A673 (cell line): ENCODE data around the gene CATSPER4.

Experiments
- EZH2 ChIP-seq: fragments of 200-600 bp; sonication (generic); IDR thresholded peaks from 2 replicates; pipeline ENCODE4 v1.6.1; 2017; ENCODE audit warnings: borderline replicate concordance, low read depth, mild to moderate bottlenecking, mixed read lengths, antibody characterized with exemption, low read length; ENCODE audit not compliant: poor library complexity, severe bottlenecking
- TF ChIP-seq, protein P1 (sequence below): fragments of 300-800, 200-600 bp; sonication (generic); conservative IDR thresholded peaks from 2 replicates; pipeline ENCODE4 v1.5.1; 2017; ENCODE audit warnings: low read depth, mild to moderate bottlenecking, antibody characterized with exemption, low read length, moderate library complexity, mixed read lengths

DNA sequence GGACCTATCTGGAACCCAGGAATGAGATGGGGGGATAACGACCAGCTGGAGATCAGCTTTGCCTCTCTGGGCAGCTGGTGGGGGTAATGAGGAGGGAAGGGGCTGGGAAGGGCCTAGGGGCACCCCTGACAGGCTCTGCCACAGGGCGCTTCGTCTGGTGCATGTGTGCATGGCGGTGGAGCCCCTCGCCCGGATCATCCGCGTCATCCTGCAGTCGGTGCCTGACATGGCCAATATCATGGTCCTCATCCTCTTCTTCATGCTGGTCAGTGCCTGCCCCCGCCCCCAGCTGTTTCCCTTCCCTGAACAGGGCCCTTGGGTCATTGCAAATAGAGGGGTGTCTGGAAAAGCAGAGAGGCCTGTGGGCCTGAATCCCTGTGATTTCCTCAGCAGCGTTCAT is 7.4 kb downstream of the CATSPER4 start:
- TF ChIP-seq, protein P1, sequence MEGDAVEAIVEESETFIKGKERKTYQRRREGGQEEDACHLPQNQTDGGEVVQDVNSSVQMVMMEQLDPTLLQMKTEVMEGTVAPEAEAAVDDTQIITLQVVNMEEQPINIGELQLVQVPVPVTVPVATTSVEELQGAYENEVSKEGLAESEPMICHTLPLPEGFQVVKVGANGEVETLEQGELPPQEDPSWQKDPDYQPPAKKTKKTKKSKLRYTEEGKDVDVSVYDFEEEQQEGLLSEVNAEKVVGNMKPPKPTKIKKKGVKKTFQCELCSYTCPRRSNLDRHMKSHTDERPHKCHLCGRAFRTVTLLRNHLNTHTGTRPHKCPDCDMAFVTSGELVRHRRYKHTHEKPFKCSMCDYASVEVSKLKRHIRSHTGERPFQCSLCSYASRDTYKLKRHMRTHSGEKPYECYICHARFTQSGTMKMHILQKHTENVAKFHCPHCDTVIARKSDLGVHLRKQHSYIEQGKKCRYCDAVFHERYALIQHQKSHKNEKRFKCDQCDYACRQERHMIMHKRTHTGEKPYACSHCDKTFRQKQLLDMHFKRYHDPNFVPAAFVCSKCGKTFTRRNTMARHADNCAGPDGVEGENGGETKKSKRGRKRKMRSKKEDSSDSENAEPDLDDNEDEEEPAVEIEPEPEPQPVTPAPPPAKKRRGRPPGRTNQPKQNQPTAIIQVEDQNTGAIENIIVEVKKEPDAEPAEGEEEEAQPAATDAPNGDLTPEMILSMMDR: no peak
- no peak for TF ChIP-seq EZH2
